Hematopoietic multipotent progenitor cell treated with erythropoietin and hydrocortisone succinate and interleukin-3 and kit ligand, for 4 days (in vitro differentiated cells): ENCODE results near the gene HSF5.
A peak's percentile ranks its signal among the peaks of the same experiment; 100 is the strongest.

ENCODE experiments used
- DNase-seq: peaks from one replicate; pipeline ENCODE4 v3.0.0-alpha.2; 2015

HSF5 gene

DNA sequence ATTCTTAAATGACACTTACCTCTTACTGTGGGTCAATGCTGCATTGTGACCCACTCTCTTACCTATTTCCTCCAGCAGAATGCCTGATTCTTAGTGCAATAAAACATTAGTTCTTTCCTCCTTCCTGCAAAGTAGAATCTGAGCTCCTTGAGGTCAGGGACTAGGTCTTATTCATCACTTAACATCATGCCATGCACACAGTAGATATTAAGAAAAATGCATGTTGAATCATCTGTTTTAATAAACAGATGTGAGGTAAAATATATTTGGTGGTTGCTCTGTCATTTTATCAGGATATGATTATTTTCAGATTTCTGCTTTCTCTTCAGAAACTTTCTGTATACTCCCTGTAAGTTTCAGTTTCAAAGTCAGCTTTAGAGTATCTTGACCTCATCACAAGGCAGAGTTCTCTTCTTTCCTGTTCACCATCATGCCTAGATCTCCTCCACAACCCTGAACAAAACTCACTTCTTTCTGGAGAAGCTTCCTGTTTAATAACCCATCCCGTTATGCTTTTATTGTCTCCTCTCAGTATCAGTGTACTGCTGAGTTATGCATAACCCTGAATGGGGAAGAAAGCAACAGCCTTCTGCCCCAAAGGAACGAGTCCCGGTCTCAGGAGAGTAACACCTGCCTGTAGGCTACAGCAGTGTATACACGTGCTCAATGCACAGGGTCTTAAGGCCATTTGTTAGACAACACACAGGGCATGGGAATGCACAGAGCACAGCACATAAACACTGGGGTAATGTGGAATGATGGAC lies 105.9 kb downstream of the HSF5 start:
- DNase-seq = no peak

DNA sequence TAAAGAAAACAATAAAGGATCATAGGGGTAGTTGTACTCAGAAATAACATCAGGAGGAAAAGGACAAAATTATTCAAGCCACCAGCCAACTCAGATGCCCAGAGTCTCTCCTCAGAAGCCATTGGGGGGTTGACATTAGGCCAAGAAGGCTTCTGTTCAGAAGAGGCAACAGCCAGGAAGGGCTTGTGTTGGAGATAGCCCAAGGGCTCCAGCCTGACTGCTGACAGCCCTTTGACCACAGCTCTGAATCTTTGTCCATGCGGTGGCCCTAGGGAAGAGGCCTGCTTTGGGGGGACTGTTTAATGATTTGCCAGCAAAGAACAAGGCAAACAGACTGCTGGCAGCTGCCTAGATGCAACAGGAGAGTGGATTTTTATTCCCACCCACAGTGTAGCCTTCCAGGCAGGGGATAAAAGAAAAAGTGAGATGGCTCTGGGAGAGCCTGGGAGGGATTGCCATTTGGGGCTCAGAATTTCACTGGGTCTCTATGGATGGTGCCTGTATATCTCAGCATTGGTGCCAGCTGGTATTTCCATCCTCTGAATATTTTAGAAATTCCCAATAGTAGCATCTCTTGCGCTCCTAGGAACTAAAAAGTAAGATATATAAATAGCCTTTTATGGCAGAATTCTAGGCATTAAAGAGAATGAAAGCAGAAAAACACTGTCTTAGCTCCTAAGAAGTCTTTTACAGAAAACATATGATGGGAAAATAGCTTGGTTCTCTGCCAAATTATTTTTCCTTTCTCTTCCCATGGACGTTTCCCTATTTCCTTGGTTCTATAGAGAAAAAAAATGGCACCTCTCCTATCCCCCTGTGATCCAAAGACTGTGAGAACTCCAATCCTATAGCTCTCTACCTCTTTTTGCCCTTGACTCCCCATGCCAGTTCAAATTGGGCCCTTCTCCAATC lies 106.8 kb downstream of the HSF5 start:
- DNase-seq = peak; percentile 48

DNA sequence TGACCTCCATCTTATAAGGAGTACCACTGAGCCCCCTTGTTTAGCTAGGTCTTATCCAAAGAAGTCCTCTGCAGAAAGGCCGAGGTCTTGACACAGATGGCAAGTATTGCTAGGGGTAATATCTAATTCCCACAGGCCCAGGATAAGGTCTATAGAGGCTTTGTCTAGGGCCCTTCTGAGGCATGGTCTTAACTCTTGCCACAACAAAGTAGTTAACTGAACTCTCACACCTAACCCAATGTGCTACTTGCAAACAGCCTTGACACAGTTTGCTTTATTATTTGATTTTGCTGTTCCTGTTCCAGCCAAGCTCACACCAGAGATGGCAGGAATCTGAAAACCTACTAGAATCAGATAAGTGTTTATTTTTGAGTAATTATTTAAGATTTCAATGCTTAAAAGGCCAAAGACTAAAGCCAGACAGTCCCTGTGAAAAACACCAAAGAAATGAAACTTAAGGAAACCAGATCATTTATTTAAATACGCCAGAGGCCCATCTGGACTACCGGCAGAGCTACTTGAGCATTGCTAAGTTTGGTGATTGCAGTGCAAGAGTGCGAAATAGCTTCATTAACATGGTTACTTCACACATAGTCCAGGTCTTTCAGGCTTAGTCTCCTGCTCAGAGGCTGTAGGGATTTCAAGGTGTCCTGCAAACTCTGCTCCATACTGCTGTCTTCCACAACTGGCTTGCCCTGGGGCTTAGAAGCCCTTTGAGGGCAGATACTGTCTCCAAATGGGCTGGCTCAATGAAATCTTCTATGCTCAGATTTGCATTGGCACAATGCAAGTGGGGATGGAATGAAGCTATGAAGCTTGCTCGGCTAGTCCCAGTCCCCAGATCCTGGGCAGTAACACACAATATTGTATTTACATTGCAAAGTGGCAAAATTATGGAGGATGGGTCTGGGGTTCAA lies 107.7 kb downstream of the HSF5 start:
- DNase-seq = no peak

DNA sequence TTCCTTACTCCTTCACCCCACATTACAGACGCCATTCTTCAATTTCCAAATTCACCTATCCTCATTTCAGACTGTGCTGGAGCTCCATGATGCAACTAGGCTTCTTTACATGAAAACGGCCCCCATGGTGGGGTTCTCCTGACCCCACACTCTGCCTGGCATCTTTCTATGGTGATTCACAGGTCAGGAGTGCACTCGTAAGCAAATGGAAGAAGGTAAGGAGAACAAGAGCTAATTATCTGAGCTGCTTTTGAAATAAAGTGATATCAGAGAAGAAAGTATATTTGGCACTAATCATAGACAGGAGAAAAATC lies 108.7 kb downstream of the HSF5 start:
- no peak for DNase-seq

DNA sequence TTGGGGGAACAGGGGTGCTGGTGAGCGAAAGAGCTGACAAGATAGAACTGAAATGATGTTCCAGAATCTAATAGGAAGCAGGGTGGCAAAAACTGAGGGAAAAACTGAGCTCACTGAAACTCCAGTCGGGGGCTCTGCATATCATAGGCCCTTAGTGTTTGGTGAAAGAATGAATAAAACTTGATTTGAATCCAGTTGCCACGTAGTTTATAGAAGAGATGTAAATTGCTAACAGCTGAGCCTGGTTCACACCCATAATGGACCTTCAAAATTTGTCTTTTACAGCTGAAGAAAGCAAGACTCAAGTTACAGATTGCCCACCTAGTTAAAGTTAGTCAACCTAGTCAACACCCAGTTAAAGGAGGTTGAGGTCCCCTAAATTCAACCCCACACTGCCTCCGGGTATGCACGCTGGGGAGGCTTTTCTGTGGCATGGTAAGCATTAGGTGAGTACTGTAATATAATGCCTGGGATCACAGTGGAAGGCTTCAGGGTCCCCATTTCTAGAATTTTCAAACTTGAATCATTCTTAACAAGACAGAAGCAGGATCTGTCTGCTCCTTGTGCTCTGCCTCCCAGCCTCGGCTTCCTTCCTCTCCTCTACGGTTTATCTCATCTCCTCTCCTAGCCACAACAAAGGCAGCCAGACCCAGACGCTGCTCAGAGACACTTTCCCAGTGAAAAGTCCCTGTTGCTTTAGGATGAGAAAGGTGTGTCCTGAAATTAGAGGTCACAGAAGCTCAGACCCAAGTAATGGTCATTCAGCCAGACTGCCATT lies 109.3 kb downstream of the HSF5 start:
- peak; percentile 49 for DNase-seq

DNA sequence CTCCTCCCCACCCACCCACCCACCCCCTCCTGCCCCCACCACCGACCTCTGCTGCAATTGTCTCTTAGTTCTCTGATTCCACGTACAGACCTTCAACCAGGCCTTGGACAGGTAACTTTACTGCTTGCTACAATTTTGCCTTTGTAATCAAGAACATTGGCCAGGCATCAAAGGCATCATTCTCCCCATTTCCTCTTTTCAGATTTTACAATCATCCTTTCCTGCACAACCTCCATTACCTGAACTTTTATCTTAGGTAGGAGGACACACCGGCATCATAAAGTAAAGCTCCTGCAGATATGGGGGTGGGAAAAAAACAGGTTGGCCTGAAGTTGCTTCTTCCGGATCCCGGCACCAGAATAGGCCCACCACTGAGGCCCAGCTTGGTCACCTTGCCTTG lies 110.5 kb downstream of the HSF5 start:
- no peak for DNase-seq

DNA sequence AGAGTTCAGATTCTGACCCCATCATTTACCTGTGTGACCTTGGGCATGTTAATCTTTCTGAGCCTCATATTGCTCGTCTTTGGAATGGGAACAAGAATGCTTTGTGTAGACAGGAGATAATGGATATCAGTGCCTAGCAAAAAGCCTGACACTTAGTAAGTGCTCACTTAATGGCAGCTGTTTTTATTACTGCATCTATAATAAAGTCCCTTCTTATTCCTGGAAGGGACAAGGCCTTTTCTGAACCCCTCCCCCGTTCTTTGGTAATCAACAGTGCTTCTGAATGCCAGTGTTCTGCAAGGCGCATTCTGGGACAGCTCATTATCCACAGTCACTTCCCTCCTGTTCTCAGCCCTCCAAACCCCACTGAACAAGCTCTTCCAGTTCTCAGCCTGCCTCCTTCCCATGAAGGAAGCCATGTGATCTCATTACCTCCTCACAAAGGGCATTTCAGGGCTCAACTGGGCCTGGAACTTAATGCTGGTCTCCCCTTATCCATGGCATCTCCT lies 111.1 kb downstream of the HSF5 start:
- DNase-seq = peak; percentile 37

DNA sequence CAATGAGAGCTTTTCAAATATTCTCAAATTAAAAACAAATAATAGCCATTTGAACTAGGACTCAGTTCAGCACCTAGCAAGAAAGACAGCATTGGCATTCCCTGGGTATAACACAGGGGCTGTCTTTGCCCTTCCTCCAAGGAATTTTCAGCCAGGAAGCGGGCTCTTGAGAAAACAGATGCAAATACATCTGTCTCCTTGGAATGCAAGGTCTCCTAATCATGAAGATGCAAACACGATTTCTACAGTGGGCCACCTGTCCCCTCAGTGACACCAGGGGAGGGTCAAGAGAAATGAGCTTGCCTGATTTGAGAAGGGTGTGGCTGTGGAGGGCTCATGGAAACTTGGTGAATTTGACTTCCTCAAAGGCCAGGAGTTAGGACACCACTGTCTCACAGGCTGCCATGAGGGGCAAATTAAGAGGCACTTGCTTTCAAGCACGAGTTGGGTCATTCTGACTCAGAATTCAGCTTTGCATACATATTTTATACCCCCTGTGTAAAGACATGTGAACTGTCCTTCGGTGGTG lies 111.7 kb downstream of the HSF5 start:
- DNase-seq = peak; percentile 37

DNA sequence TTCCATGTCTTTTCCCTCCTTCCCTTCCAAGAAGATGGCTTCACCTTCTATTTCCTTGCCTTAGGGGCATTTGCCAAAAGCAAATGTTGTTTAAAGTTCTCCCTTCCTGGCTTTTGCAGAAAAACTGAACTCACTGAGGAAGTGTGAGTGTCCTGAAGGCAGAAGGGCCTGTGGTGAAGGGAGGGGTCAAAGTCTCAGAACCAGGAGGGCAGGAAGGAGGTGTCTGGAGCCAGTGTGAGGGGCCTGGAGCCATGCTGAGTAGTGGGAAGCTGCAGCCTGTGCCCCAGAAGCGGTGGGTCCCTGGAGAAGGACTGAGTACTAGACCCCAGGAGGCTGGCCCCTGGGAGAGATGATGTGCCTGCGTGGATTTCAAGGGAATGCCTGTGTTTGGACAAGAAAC lies 112.4 kb downstream of the HSF5 start:
- DNase-seq = no peak

DNA sequence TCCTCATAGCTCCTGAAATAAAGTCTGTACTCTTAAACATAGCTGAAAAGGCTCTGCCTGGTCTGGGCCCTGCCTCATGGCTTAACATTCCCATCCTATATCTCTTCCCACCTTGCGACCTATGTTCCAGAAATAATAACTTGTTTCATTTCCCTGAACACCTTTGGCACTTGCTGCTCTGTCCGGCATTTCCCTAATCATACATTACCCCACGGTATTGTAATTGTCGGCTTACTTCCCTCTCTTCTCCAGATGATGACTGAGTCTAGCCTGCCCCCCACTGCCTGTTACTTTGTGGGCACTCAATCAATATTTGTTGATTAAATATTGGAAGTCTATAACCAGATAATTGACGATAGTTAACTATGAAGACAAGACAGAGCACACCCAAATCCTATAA lies 113.0 kb downstream of the HSF5 start:
- no peak for DNase-seq

DNA sequence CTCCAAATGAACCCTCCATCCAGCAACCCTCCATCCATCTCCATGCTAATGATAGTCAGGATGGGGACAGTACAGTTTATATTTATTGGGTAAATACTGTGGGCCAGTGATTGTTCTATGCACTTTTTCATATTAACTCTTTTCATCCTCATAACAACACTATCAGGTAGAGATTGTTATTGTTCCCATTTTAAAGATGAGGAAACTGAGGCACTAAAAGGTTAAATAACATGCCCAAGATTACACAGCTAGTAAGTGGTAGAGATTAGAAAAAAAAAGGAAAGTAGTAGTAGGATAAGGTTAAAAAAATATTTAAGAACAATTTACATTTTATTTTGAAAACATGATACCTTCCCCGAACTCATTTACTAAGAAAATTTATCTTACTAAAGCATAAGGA lies 114.3 kb downstream of the HSF5 start:
- DNase-seq = no peak

DNA sequence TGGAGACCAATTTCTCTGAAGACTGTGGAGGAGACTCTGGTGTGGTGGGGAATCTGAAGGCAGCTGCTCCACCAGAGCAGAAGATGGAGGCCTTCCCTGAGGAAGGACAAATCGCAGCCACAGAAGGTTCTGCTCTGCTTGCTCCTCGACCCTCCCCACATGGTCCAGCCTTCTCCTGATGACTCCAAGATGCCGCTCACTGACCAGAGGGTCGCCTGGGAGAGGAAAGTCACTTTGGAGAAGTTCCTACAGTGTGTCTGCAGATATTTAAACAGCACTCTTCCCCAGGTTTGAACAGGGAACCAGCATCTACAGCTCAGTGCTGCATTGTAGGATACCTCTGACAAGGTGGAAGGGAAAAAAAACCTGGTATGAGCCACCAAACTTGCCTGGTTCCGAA lies 115.2 kb downstream of the HSF5 start:
- no peak for DNase-seq

DNA sequence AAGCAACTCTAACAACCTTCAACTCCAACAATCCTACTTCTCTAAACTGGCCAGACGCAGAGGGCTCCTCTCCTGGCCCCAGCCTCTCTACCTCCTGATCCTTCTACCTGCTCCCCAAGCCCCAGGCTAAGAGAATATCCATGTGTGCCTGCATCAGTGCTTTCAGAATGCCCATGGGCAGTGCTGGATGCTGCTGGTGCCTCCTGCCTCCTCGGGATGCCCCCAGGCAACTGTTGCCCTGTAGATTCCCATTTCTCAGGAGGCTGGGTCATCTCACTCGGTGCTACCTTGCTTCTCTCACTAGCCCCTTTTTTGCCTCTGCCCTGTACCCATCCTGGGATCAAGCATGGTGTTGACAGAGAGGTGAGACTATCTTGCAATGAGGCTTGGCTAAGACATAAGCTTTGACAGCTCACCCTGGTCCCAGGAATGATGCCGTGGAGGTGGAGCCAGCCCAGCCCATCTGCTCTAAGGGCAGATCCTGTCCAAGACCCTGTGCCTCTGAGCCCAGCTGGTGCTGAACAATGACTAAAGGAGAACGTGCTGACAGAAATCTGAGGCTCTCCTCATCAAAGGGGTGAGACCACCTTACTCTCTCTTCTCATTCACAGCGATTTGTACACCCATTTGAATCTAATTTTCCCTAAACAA lies 116.8 kb downstream of the HSF5 start:
- no peak for DNase-seq

DNA sequence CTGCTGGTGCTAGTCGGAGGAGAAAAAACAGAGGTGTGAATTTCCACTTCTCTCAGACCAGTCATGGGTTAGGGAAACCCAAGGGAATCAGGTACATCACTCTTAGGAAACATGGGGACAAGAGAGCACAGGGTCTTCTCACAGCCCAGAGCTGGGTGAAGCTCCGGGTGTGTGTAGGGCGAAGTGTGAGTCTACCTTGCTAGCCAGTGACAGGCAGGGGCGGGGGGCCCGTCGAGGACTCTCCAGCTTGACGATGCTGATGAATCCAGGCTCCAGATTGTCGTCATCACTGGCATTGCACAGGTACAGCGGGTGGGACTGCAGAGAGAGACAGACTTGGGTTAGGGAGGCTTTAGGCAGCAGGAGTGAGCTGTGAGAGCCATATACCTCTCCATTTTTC lies 117.5 kb downstream of the HSF5 start:
- DNase-seq = no peak

DNA sequence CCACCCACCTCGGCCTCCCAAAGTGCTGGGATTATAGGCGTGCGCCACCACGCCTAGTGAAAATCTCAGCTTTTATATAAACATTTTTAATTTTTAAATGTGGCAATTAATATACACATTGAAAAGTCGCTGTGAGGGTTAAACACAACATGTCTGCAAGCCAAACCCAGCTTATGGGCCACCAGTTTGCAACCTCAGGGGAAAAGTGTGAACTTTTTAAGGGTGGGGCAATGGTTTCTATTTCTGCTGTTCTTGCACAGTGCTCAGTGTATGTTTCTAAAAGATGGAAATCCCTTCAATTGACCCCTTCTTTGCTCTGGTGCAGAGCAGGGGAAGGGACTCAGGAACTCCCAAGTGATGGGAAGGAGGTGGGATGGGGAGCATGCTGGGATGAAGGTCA lies 117.9 kb downstream of the HSF5 start:
- no peak for DNase-seq
